ENCODE measurements around the gene SYT14. TPM values are rescaled to one million over a fixed set of nuclear protein-coding genes. Genes with fewer than 3 reads are reported as not detected.
"Not testable (repeated sequence)": the region's sequence is repeated elsewhere in the genome, so short reads cannot be mapped to it uniquely, and the experiment has no call there.

The SYT14 gene
- total RNA-seq: 0.14 and 0.20 TPM in 2 replicates

- no peak for DNase-seq (ENCODE audit: low read depth, low spot score)
Measured at GRCh38 chr1:209937996-209938959, at the start of gene SYT14. SYT14 (plus strand) TSS chr1:209938217; CDS start chr1:209938265, 48 bp downstream.

GRCh38 chr1:209888291-209889076 lies 49.5 kb upstream of the SYT14 start:
- not testable (repeated sequence) for DNase-seq (ENCODE audit: low read depth, low spot score)

- DNase-seq (ENCODE audit: low read depth, low spot score): no peak
Measured at GRCh38 chr1:209889077-209889418, 49.0 kb upstream of the SYT14 start.

- no peak for DNase-seq (ENCODE audit: low read depth, low spot score)
Measured at GRCh38 chr1:209890641-209891330, 47.2 kb upstream of the SYT14 start.

GRCh38 chr1:209893751-209894150 lies 44.3 kb upstream of the SYT14 start:
- no peak for DNase-seq (ENCODE audit: low read depth, low spot score)

- peak; percentile 66 for DNase-seq (ENCODE audit: low read depth, low spot score)
Measured at GRCh38 chr1:209895709-209896108, 42.3 kb upstream of the SYT14 start.

- DNase-seq (ENCODE audit: low read depth, low spot score): no peak
Measured at GRCh38 chr1:209896346-209896745, 41.7 kb upstream of the SYT14 start.

- not testable (repeated sequence) for DNase-seq (ENCODE audit: low read depth, low spot score)
Measured at GRCh38 chr1:209898271-209898670, 39.7 kb upstream of the SYT14 start.

GRCh38 chr1:209898851-209899250 lies 39.2 kb upstream of the SYT14 start:
- not testable (repeated sequence) for DNase-seq (ENCODE audit: low read depth, low spot score)

- DNase-seq (ENCODE audit: low read depth, low spot score): no peak
Measured at GRCh38 chr1:209899948-209900347, 38.1 kb upstream of the SYT14 start.

GRCh38 chr1:209900734-209901133 lies 37.3 kb upstream of the SYT14 start:
- DNase-seq (ENCODE audit: low read depth, low spot score): no peak

GRCh38 chr1:209901211-209901610 lies 36.8 kb upstream of the SYT14 start:
- DNase-seq (ENCODE audit: low read depth, low spot score): no peak

- DNase-seq (ENCODE audit: low read depth, low spot score): not testable (repeated sequence)
Measured at GRCh38 chr1:209904774-209905173, 33.2 kb upstream of the SYT14 start.

GRCh38 chr1:209911746-209912145 lies 26.3 kb upstream of the SYT14 start:
- no peak for DNase-seq (ENCODE audit: low read depth, low spot score)

GRCh38 chr1:209912306-209912705 lies 25.7 kb upstream of the SYT14 start:
- no peak for DNase-seq (ENCODE audit: low read depth, low spot score)

GRCh38 chr1:209919637-209920036 lies 18.4 kb upstream of the SYT14 start:
- not testable (repeated sequence) for DNase-seq (ENCODE audit: low read depth, low spot score)

- no peak for DNase-seq (ENCODE audit: low read depth, low spot score)
Measured at GRCh38 chr1:209920844-209921243, 17.2 kb upstream of the SYT14 start.

GRCh38 chr1:209924390-209924789 lies 13.6 kb upstream of the SYT14 start:
- no peak for DNase-seq (ENCODE audit: low read depth, low spot score)

- peak; percentile 60 for DNase-seq (ENCODE audit: low read depth, low spot score)
Measured at GRCh38 chr1:209926045-209926444, 12.0 kb upstream of the SYT14 start.

- DNase-seq (ENCODE audit: low read depth, low spot score): no peak
Measured at GRCh38 chr1:209927466-209927865, 10.6 kb upstream of the SYT14 start.

- no peak for DNase-seq (ENCODE audit: low read depth, low spot score)
Measured at GRCh38 chr1:209929751-209930150, 8.3 kb upstream of the SYT14 start.

GRCh38 chr1:209931141-209931540 lies 6.9 kb upstream of the SYT14 start:
- no peak for DNase-seq (ENCODE audit: low read depth, low spot score)
